Stimulated activated CD8-positive, alpha-beta memory T cell treated with anti-CD3 and anti-CD28 coated beads, Interleukin-4, amount 100 ng/mL, for 4 hours (primary cell): ENCODE results near the gene ACOX1.

Experiments used
- DNase-seq, 2 donors: peaks; one replicate each; pipeline ENCODE4 v3.0.0-alpha.2; 2020; ENCODE audit warnings: low read depth in 2 of 2, low spot score in 1 of 2

Gene ACOX1

GRCh38 chr17:75978938-75979704 lies at the start of gene ACOX1, which contains the start of gene TEN1:
Gene ACOX1, minus strand, starts transcription at chr17:75979166. Its CDS starts 93 bp downstream, at chr17:75979073.
Gene TEN1, plus strand, starts transcription at chr17:75979240. Its CDS starts 6,953 bp downstream, at chr17:75986193.
- DNase-seq = peak; percentile 91 to 93

GRCh38 chr17:76027159-76027839 lies 48.3 kb upstream of the ACOX1 start, which contains the start of gene EVPL:
Gene EVPL, minus strand, starts transcription at chr17:76027306. Its CDS starts 108 bp downstream, at chr17:76027198.
- DNase-seq = no peak

DNA sequence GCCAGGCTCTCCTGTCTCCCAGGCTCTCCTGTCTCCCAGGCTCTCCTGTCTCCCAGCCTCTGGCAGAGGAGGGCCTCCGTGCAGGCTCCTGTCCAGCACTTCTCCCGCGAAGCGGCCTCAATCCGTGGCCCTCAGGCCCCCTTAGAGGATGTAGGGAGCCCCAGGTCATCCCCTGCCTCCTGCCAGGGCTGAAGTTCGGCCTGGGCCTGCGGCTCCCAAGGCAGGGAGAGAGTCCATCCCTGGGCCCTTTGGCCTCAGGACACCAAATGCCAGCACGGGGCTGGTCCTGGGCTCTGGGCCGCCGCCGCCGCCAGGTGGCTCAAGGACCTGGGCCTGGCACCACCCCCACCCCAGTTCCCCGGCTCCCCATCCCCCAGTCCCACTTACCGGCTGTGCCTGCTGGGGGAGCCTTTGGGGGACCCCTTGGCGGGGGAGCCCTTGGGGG lies 47.8 kb upstream of the ACOX1 start:
- DNase-seq = no peak

DNA sequence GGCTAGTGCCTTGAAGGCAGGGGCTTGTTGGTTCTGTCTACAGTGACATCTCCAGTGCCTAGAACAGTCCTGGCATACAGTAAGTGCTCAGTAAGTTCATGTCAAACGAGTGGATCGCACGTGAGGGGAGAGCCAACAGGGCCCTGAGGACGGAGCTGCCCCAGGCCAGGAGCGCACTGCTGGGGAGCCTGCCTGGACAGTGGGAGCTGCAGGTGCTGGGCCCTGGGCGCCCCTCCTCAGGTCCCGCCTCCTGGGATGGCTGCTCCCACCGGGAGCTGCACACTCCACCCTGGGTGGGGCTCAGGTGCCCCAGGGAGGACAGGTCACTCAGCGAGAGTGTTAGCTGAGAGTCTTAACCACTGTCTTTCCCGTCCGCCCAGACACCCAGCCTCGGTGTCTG lies 46.3 kb upstream of the ACOX1 start:
- DNase-seq = no peak

GRCh38 chr17:76024353-76024752 lies 45.4 kb upstream of the ACOX1 start:
- DNase-seq = no peak

DNA sequence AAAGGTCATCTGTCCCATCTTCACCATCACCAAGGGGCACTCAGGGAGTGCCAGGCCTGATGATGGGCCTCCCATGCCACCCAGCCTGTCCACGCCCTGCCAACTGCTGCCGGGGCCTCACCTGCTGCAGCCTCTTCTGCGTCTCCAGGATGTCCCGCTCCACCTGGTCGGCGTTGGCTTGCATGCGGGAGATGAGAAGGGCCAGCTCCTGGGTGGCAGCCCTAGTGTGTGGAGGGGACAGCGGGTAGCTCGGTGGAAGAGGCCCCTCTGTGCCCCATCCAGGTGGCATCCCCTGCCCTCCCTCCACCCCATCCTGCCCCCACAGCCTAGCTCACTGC lies 44.9 kb upstream of the ACOX1 start:
- no peak for DNase-seq

GRCh38 chr17:76022973-76023899 lies 44.3 kb upstream of the ACOX1 start:
- DNase-seq = no peak

DNA sequence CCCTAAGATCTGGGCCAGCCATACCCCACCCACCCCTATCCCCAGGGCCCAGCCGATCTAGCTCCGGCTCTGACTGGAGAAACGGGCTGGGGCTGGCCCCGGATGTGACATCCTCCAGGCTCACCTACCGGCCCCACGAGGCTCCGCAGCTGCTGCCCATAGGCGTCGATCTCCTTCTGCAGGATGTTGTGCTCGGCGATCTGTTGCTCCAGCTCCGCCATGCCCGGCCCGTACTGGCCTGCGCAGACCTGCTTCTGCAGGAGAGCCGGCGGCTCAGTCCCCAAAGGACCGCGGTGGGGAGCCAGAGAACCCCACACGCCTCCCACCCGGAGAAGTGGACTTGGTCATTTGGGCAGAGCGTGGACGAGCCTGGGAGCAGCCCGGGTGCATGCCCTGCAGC lies 43.3 kb upstream of the ACOX1 start:
- DNase-seq = no peak

- DNase-seq = no peak
Observed at GRCh38 chr17:76019833-76020467, 41.0 kb upstream of the ACOX1 start.

DNA sequence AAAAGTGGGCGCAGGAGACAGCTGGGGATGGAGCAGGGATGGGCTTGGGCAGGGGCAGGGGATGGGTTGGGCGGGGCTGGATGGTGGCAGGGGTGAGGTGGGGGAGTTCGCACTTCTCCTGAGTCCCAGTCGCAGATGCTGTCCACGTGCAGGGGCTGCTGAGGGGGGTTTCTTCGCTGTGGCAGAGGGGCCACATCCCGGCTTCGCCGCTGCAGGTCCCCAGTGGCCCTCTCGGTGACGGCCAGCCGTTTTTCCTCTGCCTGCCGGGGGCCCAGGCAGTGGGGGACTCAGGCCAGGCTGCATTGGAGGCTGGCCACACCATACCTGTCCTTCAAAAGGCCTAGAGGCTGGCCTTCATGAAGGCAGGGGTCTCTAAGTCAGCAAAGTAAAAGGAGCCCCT lies 39.8 kb upstream of the ACOX1 start:
- no peak for DNase-seq

GRCh38 chr17:76018340-76018680 lies 39.3 kb upstream of the ACOX1 start:
- no peak for DNase-seq

DNA sequence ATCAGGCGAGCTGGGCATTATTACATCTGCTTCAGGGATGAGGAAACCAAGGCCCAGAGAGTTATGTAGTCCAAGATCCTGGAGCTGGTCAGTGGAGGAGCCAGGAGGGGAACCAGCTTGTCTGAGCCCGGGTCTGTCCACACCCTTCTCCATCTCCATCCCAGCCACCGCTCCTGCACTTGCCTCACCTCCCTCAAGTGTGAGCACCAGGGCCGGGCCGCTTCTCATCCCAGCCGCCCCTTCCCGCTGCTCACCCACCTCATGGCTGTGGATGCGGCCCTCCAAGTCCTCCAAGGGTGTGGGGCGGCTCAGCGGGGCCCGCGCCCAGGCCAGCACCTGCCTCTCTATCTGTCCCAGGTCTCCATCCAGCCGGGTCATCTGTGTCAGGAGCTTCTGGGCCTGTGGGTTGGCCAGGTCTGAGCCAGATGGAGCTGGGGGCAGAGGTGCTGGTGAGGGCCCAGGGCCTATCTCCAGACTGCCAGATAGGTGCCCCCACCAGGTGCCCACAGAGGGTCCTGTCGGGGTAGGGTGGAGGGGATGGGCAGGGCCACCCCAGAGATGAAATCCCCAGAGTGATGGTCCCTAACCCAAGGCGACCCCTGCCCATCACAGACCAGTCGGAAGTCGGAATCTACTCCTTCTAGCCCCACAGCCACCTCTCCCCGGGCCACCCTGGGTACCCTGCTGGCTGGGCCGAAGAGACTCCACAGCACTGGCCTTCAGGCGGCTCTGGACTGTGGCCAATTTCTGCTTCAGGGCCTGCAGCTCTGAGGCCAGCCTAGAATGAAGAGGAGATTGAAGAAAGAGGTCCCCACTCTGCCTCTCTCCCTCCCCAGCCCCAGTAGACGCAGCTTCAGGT lies 38.7 kb upstream of the ACOX1 start:
- DNase-seq = no peak

- no peak for DNase-seq
Observed at GRCh38 chr17:76014925-76015261, 35.9 kb upstream of the ACOX1 start.

DNA sequence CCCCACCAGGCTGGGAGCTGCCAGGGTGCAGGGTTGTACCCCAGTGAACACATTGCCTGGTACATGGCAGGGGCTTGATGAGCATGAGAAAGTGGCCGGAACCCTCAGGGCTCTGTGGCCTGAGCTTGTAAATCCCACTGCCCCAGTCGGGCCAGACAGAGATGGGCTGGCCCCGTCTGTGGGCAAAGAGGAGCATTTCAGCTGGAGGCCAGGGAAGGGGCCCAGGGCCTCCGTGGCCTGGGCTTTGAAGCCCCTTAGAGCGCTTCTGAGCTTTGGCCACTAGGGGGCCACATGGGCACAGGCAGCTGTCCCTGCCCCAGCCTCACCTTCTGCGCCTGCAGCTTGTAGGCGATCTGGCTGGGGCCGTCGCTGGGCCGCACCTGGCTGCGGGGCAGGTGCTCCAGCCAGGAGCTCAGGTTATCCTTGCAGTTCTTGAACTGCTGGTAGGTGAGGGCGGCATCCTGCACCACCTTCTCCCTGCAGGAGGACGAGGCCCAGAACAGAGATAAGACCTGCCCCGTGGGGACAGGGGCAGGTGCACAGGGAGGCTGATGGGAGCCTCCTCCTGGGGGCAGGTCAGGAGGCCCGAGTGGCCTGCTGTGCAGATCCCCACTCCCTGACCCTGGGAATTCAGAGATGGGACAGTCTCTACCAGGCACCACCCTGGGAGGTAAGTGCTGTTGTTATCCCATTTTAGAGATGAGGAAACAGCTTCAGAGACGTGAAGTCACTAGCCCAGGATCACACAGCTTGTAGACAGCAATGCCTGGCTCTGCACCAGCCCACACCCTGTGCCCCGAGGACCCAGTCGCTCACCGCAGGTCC lies 35.3 kb upstream of the ACOX1 start:
- DNase-seq = peak; percentile 52 to 54

DNA sequence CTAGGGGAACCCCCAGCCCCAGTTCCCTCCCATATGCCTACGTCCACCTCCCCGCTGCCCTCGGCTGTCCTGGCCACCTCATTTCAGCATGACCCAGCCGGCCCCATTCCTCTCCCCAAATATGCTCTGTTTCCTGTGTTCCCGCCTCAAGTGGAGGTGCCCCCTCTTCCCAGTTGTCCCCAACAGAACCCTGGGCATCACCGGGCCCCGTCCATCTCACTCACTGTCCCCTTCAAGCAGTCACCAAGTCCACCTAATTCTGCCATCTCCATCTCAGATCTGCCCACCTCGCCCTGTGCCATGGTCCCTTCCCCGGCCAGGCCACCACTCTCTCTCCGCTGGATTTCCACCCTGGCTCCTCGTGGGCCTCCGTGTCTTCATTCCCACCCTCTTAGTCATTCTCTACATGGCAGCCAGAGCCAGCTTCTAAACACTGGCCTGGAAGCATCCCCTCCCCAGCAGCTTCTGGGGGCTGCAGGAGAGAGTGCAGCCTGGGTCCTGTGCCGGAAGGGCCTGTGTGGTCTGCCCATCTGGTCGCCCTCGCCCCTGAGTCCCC lies 34.5 kb upstream of the ACOX1 start:
- no peak for DNase-seq

DNA sequence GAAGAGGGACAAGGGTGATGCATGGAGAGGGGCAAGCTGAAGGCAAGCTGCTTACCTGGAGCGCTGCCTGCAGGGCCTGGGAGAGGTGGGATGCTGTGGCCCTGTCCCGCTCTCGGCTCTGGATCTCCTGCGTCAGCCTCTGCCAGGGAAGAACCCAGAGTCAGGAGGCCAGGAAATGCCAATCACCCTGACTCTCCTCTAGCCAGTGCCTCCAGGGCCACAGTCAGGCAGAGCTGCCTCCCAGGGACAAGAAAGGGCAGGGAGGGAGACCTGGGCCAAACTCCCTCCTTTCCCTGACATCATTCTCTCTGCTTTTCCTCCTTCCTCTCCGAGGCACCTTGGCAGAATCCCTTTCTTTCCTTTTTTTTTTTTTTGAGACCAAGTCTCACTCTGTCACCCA lies 33.0 kb upstream of the ACOX1 start:
- no peak for DNase-seq

DNA sequence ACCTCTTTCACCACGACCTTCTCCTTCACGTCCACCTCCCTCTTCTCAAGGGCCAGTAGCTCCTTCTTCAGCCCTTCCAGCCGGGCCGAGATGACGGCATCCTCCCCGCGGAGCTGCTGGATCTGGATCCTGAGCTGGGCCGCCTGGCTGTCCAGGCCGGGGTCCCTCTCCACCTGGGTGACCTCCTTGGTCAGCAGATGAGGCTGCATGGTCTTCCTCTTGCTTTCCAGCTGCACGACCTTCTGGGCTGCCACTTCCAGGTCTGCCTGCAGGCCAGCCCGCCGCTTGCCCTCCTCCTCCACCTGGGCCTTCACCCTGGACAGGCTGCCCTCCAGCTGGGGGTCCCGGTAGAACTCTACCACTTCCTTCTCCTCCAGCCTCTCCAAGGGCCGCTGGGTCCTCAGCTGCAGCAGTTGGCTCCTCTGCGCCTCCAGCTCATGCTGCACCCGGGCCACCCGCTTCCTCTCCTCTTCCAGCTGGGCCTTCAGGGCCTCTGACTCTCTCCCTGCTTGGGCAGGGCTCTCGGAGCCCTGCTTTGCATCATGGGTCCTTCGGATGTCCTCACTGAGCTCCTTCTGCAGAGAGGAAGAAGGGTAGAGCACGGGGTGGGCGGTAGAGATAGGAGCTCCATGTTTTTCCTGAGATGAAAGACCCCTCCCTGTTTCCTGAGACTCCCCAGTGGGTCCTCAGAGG lies 31.1 kb upstream of the ACOX1 start:
- no peak for DNase-seq

- no peak for DNase-seq
Observed at GRCh38 chr17:76009447-76009846, 30.5 kb upstream of the ACOX1 start.
